Kidney tubule cell (primary cell): ENCODE measurements around the gene TMX4.
"Not testable (repeated sequence)": the region's sequence is repeated elsewhere in the genome, so short reads cannot be mapped to it uniquely, and the experiment has no call there.

Experiments used
- DNase-seq: peaks from one replicate; pipeline ENCODE4 v3.0.0-alpha.2; 2018; ENCODE audit warnings: low spot score

TMX4 gene

GRCh38 chr20:7967199-7967844, 52.2 kb downstream of the TMX4 start:
- DNase-seq: peak; percentile 29

- no peak for DNase-seq
Observed at GRCh38 chr20:7966176-7966575, 53.4 kb downstream of the TMX4 start.

- no peak for DNase-seq
Observed at GRCh38 chr20:7959484-7959883, 60.1 kb downstream of the TMX4 start.

- DNase-seq: not testable (repeated sequence)
Observed at GRCh38 chr20:7956561-7956960, 63.0 kb downstream of the TMX4 start.

- DNase-seq: no peak
Observed at GRCh38 chr20:7950387-7950786, 69.2 kb downstream of the TMX4 start.

- DNase-seq: no peak
Observed at GRCh38 chr20:7943891-7944290, 75.7 kb downstream of the TMX4 start.

GRCh38 chr20:7940341-7940740, 79.2 kb downstream of the TMX4 start, which contains the start of gene HAO1:
Gene HAO1, minus strand, starts transcription at chr20:7940458. Its CDS starts 36 bp downstream, at chr20:7940422.
- no peak for DNase-seq

GRCh38 chr20:7939663-7940062, 79.9 kb downstream of the TMX4 start:
- no peak for DNase-seq

- DNase-seq: no peak
Observed at GRCh38 chr20:7938058-7938457, 81.5 kb downstream of the TMX4 start.

- no peak for DNase-seq
Observed at GRCh38 chr20:7937328-7937727, 82.2 kb downstream of the TMX4 start.

- no peak for DNase-seq
Observed at GRCh38 chr20:7935027-7935551, 84.5 kb downstream of the TMX4 start.

- DNase-seq: no peak
Observed at GRCh38 chr20:7933346-7933745, 86.2 kb downstream of the TMX4 start.

- peak; percentile 42 for DNase-seq
Observed at GRCh38 chr20:7930343-7930742, 89.2 kb downstream of the TMX4 start.
